NCI-H510A treated with DMSO at 0.1 percent for 48 hours (cell line): ENCODE results near the gene GTF3C1.

ENCODE experiments used
- DNase-seq: peaks from one replicate; lab custom pipeline; 2025; lab: John Stamatoyannopoulos, UW

Gene GTF3C1

GRCh38 chr16:27428026-27428785 lies 121.5 kb downstream of the GTF3C1 start:
- DNase-seq: no peak

- DNase-seq: no peak
Measured at GRCh38 chr16:27427538-27427937, 122.2 kb downstream of the GTF3C1 start.

GRCh38 chr16:27426423-27427408 lies 123.0 kb downstream of the GTF3C1 start:
- DNase-seq: peak; percentile 36

GRCh38 chr16:27425961-27426360 lies 123.8 kb downstream of the GTF3C1 start:
- no peak for DNase-seq

- DNase-seq: no peak
Measured at GRCh38 chr16:27424772-27425498, 124.8 kb downstream of the GTF3C1 start.

- no peak for DNase-seq
Measured at GRCh38 chr16:27421961-27422740, 127.6 kb downstream of the GTF3C1 start.

GRCh38 chr16:27417047-27417671 lies 132.6 kb downstream of the GTF3C1 start:
- no peak for DNase-seq

GRCh38 chr16:27414788-27415431 lies 134.8 kb downstream of the GTF3C1 start:
- DNase-seq: no peak

- DNase-seq: no peak
Measured at GRCh38 chr16:27413956-27414355, 135.8 kb downstream of the GTF3C1 start.

- no peak for DNase-seq
Measured at GRCh38 chr16:27410761-27411160, 139.0 kb downstream of the GTF3C1 start.
